Inferior parietal cortex (tissue), 1 donor: ENCODE measurements around the gene EEF1E1.
"Not testable (repeated sequence)": the region's sequence is repeated elsewhere in the genome, so short reads cannot be mapped to it uniquely, and the experiment has no call there.

Experiments
- DNase-seq: peaks from one replicate; pipeline ENCODE4 v3.0.0-alpha.2; 2016; ENCODE audit errors: extremely low spot score

EEF1E1 gene

DNA sequence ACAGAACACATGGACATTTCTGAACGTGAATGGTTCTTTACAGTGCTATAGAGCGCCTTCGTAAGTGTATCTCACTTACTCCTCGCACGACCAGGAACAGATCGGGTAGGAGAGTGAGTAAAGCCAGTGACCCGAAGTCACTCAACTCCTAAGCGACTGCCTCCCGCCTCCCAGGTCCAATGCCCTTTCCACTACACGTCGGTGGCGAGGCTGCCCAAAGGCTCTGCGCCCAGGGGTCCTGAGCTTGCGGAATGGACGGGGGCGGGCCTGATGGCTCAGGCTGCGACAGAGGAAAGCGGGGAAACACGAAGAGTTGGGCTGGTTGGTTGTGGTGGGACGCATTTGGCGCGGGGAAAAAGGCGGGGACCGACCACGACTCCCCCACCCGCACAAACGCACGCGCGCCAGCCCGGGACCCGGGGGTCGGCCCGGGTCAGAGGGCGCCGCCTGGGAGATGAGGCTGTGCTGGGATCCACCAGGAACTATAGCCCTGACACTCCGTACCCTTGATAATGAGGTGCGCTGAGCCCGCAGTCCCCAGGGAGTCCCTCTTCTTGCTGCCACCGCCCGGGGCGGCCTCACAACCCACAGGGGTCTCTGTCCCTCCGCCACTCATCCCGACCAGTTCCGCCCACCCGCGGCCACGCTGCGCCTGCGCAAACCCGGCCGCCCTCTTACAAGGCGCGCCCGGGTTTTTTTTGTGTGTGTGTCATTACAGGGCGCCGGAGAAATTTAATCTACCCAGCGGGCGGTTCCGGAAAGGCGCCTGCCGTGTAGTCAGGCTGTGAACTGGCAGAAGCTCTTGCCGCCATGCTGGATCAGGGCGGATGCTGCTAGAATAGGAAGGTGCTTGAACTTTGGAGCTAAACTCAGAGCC is 38.3 kb downstream of the EEF1E1 start, which contains the start of gene BLOC1S5:
TSS of gene BLOC1S5 (minus strand) at position 629 of the 877 bp plus-strand sequence. CDS start at position 616, 13 bp downstream.
- DNase-seq, result peak; percentile 97

DNA sequence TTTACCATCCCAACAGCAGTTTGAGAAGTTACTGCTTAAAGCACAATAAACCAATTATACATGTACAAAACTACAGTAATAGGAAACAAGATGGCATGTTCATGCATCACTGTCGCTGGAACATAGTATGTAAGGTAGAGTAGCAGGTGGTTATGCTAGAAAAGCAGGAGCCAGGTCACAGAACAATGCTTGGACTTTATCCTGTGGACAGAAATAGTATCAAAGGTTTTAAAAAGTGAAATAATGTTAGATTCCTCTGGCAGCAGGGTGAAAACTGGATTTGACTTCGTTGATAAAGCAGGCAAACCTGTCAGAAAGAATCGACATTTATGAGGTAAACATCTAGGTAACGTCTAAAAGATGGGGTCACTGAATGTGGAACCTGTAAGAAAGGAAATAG is 40.6 kb downstream of the EEF1E1 start:
- DNase-seq, result no peak

DNA sequence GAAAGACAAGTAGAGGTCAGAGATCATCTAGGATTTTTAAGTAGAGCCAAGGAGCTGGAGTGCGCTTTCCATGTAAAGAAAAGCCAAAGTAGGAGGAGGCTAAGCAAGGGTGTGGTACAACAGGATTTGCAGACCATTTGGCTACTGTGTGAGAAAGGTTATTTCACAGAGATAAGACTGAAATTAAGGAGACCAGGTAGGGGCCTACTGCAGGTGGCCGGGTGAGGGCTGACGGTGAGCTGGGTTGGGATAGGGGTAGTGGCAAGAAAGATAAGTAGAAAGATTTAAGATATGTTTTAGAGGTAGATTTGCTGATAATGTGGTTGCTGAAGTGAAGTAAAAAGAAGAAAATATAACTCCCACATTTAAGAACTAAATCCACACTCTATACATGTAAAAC is 42.0 kb downstream of the EEF1E1 start:
- no peak for DNase-seq

DNA sequence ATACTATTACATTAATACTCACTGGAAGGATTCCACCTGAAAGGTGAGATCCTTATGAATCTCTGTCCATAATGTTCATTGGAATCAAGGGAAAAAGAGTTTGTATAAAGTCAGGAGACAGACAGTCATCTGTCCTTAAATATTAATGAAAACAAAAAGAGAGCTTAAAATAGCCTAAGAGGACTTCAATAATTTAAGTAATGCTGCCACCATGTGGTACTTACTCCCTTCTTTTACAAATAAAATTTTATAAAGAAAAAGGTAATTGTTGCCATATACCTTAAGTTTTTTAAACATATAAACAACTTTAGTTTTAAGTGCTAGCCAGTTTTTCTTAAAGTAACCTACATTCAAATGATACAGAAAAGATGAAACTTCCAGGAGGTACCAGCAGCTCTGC is 43.2 kb downstream of the EEF1E1 start:
- peak; percentile 27 for DNase-seq

DNA sequence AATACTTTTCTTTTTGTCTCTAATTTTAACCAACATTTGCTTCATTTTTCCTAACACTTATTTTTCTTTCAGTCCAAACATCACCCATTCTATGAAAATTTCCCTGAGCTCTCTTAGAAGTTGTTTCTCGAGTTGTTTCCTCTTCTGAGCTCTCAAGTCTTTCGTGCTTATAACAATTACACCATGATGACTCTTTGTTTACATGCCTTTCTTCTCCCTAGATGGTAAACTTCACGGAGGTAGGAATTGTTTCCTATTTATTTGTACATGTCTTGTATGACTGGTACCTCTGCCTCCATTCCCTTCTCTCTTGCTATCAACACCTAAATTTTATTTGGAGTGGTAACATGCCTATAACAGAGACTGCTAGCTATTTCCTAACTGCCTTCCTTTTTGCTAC is 44.6 kb downstream of the EEF1E1 start:
- DNase-seq, result no peak

DNA sequence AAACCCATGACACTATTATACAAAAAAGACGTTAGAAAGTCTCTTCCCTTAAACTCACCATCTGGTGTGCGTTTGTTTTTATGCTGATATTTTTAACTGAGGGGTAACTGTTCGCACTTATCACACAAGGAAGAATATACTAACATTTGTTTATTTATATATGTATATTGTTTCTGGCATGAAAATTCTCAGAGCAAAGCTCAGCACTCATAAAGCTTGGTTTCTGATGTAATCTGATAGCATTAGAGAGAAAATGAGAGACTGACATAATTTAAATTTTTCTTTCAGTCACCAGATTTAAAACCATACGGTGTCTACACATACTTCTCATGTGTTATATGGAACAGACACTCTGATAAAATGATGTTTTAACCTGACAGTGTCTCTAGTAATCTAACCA is 45.1 kb downstream of the EEF1E1 start:
- no peak for DNase-seq

DNA sequence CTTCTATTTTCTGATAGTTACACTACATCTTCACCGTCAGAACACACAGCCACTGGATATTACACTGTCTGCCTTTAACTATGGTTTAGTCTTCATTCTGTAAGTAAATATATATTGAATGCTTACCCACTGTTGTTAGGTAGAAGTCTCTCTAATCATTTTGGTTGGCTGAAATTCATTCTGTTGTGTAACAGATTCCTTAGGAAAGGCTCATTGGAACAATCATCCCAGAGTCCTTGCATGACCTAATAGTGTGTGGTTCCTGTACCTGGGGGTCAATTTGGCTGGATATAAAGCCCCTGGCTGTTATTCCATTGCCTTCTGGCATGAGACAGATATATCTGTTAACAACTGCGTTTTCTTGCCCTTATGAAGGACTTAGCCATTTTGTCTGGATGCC is 48.1 kb downstream of the EEF1E1 start:
- DNase-seq, result no peak

DNA sequence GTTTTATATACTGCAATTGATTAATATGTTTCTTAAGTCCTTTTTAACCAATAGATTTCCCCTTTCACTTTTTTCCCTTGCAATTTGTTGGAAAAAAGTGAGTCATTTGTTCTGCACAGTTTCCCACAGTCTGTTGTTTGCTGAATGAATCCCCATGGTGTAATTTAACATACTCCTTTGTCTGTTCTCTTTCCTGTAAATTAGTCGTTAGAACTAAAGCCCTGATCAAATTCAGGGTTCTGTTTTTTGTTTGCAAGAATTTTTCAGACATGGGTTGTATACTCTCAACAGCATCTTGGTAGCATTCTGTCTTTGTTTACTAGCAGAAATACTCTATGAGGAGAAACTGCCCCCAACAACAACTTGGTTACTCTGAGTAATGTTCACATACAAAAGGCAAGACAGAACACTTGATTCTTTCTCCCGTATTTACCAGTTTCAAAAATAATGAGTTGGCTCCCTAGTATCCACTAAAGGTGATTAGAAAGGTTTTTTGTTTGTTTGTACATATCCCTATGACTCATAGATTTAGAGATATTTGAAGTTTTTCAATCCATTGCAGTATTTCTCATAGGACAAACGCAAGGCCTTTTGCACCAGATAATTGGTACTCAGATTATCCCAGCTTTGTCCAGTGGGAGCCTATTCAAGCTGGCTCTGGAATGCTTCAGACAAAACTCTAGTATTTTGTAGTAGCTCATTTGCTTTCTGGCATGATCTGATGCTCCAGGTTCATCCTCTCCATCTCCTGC is 54.6 kb downstream of the EEF1E1 start:
- DNase-seq, result no peak

DNA sequence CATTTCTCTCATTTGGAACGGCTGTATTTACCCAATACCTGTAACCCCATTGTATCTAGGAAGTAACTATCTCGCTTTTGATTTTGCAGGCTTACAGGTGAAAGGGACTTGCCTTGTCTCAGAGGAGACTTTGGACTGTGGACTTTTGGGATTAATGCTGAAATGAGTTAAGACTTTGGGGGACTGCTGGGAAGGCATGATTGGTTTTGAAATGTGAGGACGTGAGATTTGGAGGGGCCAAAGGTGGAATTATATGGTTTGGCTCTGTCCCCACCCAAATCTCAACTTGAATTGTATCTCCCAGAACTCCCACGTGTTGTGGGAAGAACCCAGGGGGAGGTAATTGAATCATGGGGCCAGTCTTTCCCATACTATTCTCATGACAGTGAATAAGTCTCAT is 56.6 kb downstream of the EEF1E1 start:
- DNase-seq, result not testable (repeated sequence)

DNA sequence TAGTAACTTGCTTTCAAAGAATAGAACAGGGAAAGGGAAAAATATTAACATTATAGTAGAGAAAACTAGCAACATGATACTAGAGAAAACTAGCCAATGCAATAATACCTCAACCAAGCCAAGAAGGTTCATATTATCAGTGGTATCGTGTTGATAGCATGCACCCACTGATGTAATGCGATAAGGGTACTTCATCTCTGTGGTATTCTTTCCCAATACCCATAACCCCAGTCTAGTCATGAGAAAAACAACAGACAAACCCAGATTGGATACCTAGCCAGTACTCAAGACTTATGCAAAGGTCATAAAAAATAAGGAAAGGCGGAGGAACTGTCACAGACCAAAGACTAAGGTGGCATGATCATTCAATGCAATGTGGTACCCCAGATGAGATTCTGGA is 59.1 kb downstream of the EEF1E1 start:
- DNase-seq, result no peak

DNA sequence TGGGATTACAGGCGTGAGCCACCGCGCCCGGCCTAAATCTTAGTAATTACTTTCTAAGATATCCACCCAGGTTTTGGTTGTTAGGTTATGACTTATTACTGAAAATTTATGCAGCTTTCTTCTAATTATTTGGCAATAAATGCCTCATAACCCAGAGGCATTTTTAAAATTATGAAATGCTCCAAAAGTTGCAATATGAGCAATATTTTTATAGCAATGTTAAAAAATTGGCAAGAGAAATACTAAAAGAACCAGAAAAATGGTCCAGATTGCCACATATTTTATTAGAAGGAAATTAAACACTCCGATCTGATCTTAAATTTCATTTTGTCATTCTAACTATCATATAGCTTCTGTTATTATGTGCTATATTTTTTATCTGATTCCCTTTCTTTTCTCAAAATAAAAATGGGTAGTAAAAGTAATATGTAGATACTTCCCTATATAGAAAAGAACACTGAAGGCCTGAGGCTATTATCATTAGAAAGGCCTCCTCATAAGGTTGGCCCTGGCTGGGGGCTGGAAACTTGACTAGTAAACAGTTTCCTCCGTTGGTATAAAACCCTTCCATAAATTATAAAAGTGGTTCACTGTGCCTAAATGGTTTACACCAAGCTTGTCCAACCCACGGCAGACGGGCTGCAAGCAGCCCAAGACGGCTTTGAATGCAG is 60.3 kb downstream of the EEF1E1 start:
- no peak for DNase-seq

DNA sequence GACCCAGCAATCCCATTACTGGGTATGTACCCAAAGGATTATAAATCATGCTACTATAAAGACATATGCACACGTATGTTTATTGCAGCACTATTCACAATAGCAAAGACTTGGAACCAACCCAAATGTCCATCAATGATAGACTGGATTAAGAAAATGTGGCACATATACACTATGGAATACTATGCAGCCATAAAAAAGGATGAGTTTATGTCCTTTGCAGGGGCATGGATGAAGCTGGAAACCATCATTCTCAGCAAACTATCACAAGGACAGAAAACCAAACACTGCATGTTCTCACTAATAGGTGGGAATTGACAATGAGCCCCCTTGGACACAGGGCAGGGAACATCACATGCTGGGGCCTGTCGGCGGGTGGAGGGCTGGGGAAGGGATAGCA is 68.2 kb downstream of the EEF1E1 start:
- DNase-seq, result not testable (repeated sequence)

DNA sequence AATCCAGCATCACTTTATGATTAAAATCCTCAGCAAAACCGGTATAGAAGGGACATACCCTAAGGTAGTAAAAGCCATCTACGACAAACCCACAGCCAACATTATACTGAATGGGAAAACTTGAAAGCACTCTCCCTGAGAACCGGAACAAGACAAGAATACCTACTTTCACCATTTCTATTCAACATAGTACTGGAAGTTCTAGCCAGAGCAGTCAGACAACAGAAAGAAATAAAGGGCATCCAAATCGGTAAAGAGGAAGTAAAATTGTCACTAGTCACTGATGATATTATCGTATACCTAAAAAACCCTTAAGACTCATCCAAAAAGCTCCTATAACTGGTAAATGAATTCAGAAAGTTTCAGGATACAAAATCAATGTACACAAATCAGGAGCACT is 71.4 kb downstream of the EEF1E1 start:
- DNase-seq, result no peak
